GM23248 (cell line): ENCODE results near the gene COPS8. TPM values are rescaled to one million over a fixed set of nuclear protein-coding genes. Genes with fewer than 3 reads are reported as not detected.

Experiments
- DNase-seq: peaks from one replicate; pipeline ENCODE4 v3.0.0-alpha.2; 2015
- H2AFZ ChIP-seq: fragments of 200-600 bp; sonication (generic); 2 replicates; pipeline ENCODE4 v1.6.1; 2016; ENCODE audit warnings: antibody characterized with exemption
- H3F3A ChIP-seq: fragments of 200-600 bp; sonication (generic); 2 replicates; pipeline ENCODE4 v1.6.1; 2016; ENCODE audit warnings: mild to moderate bottlenecking, antibody characterized with exemption, mixed run types; ENCODE audit not compliant: insufficient read depth
- H3K27ac ChIP-seq: fragments of 200-600 bp; sonication (generic); 2 replicates; pipeline ENCODE4 v1.5.1; 2016; ENCODE audit warnings: mild to moderate bottlenecking
- H3K27me3 ChIP-seq: fragments of 200-600 bp; sonication (generic); replicated peaks from 2 replicates; pipeline ENCODE4 v1.6.1; 2016; ENCODE audit warnings: mild to moderate bottlenecking; ENCODE audit not compliant: insufficient read depth
- H3K36me3 ChIP-seq: fragments of 200-600 bp; sonication (generic); 2 replicates; pipeline ENCODE4 v1.6.1; 2016; ENCODE audit warnings: low read depth, mild to moderate bottlenecking
- H3K4me1 ChIP-seq: fragments of 200-600 bp; sonication (generic); 2 replicates; pipeline ENCODE4 v1.6.1; 2016; ENCODE audit warnings: mild to moderate bottlenecking; ENCODE audit not compliant: insufficient read depth
- H3K4me2 ChIP-seq: fragments of 200-600 bp; sonication (generic); one replicate; pipeline ENCODE4 v1.6.1; 2016; ENCODE audit warnings: mild to moderate bottlenecking; ENCODE audit not compliant: unreplicated experiment
- H3K4me3 ChIP-seq: fragments of 200-600 bp; sonication (generic); 2 replicates; pipeline ENCODE4 v1.5.1; 2016; ENCODE audit warnings: mild to moderate bottlenecking
- H3K79me2 ChIP-seq: fragments of 200-600 bp; sonication (generic); 2 replicates; pipeline ENCODE4 v1.6.1; 2016; ENCODE audit warnings: mild to moderate bottlenecking; ENCODE audit not compliant: insufficient read depth
- H3K9ac ChIP-seq: fragments of 200-600 bp; sonication (generic); 2 replicates; pipeline ENCODE4 v1.6.1; 2016; ENCODE audit warnings: mild to moderate bottlenecking
- H3K9me2 ChIP-seq: fragments of 200-600 bp; sonication (generic); 2 replicates; pipeline ENCODE4 v1.6.1; 2016; ENCODE audit warnings: mixed run types, mild to moderate bottlenecking, moderate library complexity; ENCODE audit not compliant: insufficient read depth
- H3K9me3 ChIP-seq: fragments of 200-600 bp; sonication (generic); one replicate; pipeline ENCODE4 v1.6.1; 2017; ENCODE audit warnings: low read depth
- H4K20me1 ChIP-seq: fragments of 200-600 bp; sonication (generic); 2 replicates; pipeline ENCODE4 v1.6.0; 2016; ENCODE audit not compliant: insufficient read depth
- EZH2 ChIP-seq: fragments of 200-600 bp; sonication (generic); IDR thresholded peaks from 2 replicates; pipeline ENCODE4 v1.6.1; 2018; ENCODE audit warnings: antibody characterized with exemption, mild to moderate bottlenecking; ENCODE audit not compliant: insufficient read depth, poor library complexity, severe bottlenecking
- EZH2phosphoT487 ChIP-seq: fragments of 200-600 bp; sonication (generic); IDR thresholded peaks from 2 replicates; pipeline ENCODE4 v1.6.1; 2018; ENCODE audit warnings: antibody characterized with exemption, moderate library complexity, mild to moderate bottlenecking, low read depth; ENCODE audit not compliant: insufficient read depth
- WGBS, 2 experiments: methylation state at CpG; one replicate each; pipeline ENCODE4 v1.1.6; 2015 to 2017; ENCODE audit warnings: low lambda C conversion rate in 2 of 2, low coverage in 1 of 2; ENCODE audit errors: missing lambda C conversion rate in 2 of 2; 5-methylcytosine and 5-hydroxymethylcytosine counted together
- in situ Hi-C: fragments of 300-500 bp; cut with MboI; formaldehyde crosslinking; loops from 2 replicates; pipeline ENCODE4 v1.15.0; 2020
- polyA plus RNA-seq: library from polyadenylated mRNA; unstranded; fragments of >200 nt; fragmentation: Nextera tagmentation; extraction: Ambion mirVana; gene quantifications from 2 replicates; pipeline ENCODE4 v1.2.1, GENCODE V29; 2016
- total RNA-seq: library from RNA; depleted of rRNA; stranded (reverse); fragments of >200 nt; shearing (Covaris generic); gene quantifications from 2 replicates; pipeline ENCODE4 v1.2.3, GENCODE V29; 2014

The COPS8 gene
- total and polyA plus RNA-seq, 2 experiments from 2014 or later, result 148 to 164 TPM

- Histone ChIP-seq H3F3A (peaks cover 33% of the 10 kb centered on the region), H3K9me3 (no peaks in the 10 kb centered on the region), H3K27me3 (no peaks in the 10 kb centered on the region), H3K27ac (peak overlapping the region; percentile 91), H4K20me1 (no peaks in the 10 kb centered on the region), H3K9me2 (no peaks in the 10 kb centered on the region), H3K9ac (peak overlapping the region; percentile 65), H3K4me2 (peak overlapping the region; percentile 64), H3K4me1 (peaks cover 34% of the 10 kb centered on the region), H3K36me3 (peaks cover 44% of the 10 kb centered on the region), H3K4me3 (no peak overlapping the region), H3K79me2 (peaks cover 39% of the 10 kb centered on the region), H2AFZ (no peak overlapping the region)
- peak; percentile 97 for DNase-seq
- TF ChIP-seq EZH2phosphoT487 (no peak), EZH2 (no peak)
- in situ Hi-C loops, result no loop called here
- 38 to 44% methylated on average over 4 of the region's 4 CpGs for WGBS, 2 experiments
Measured at GRCh38 chr2:237097911-237098702, 12.4 kb downstream of the COPS8 start.

GRCh38 chr2:237099804-237100203, 14.1 kb downstream of the COPS8 start:
- H3K4me3 ChIP-seq, result no peak overlapping the region
- 85 to 92% methylated on average over 3 of the region's 3 CpGs for WGBS, 2 experiments
- H2AFZ ChIP-seq, result no peak overlapping the region
- no peak overlapping the region for H3K9ac ChIP-seq
- H3K4me2 ChIP-seq, result no peak overlapping the region
- in situ Hi-C loops, result no loop called here
- TF ChIP-seq EZH2phosphoT487 (no peak), EZH2 (no peak)
- H3K27me3 ChIP-seq, result no peaks in the 10 kb centered on the region
- peaks cover 22% of the 10 kb centered on the region for H3K79me2 ChIP-seq
- no peaks in the 10 kb centered on the region for H3K9me2 ChIP-seq
- H3K4me1 ChIP-seq, result peaks cover 30% of the 10 kb centered on the region
- no peaks in the 10 kb centered on the region for H4K20me1 ChIP-seq
- no peak overlapping the region for H3K27ac ChIP-seq
- H3K36me3 ChIP-seq, result peaks cover 38% of the 10 kb centered on the region
- H3F3A ChIP-seq, result peaks cover 33% of the 10 kb centered on the region
- DNase-seq, result no peak
- no peaks in the 10 kb centered on the region for H3K9me3 ChIP-seq

- Histone ChIP-seq H3K4me3 (no peak overlapping the region), H3K79me2 (peaks cover 7% of the 10 kb centered on the region; the same call in 1 of the 2 replicates), H4K20me1 (no peaks in the 10 kb centered on the region), H2AFZ (no peak overlapping the region), H3K9me3 (no peaks in the 10 kb centered on the region), H3K27ac (no peak overlapping the region), H3K9ac (no peak overlapping the region), H3K4me1 (peaks cover 22% of the 10 kb centered on the region), H3K27me3 (no peaks in the 10 kb centered on the region), H3K9me2 (no peaks in the 10 kb centered on the region), H3K4me2 (no peak overlapping the region), H3F3A (peaks cover 33% of the 10 kb centered on the region), H3K36me3 (peaks cover 26% of the 10 kb centered on the region)
- DNase-seq, result no peak
- TF ChIP-seq EZH2phosphoT487 (no peak), EZH2 (no peak)
- WGBS, 2 experiments, result 81 to 82% methylated on average over 6 of the region's 6 CpGs
- in situ Hi-C loops, result no loop called here
Measured at GRCh38 chr2:237101118-237101979, 15.7 kb downstream of the COPS8 start.

- Histone ChIP-seq H3F3A (peaks cover 22% of the 10 kb centered on the region), H3K79me2 (0 out of 2 replicates have a peak, but pooled peaks cover 6% of the 10 kb centered on the region), H3K36me3 (peaks cover 26% of the 10 kb centered on the region), H3K9me3 (no peaks in the 10 kb centered on the region), H3K27ac (no peak overlapping the region), H3K9me2 (no peaks in the 10 kb centered on the region), H3K4me1 (peaks cover 11% of the 10 kb centered on the region), H4K20me1 (no peaks in the 10 kb centered on the region), H3K4me2 (no peak overlapping the region), H3K27me3 (no peaks in the 10 kb centered on the region), H3K9ac (no peak overlapping the region), H3K4me3 (no peak overlapping the region), H2AFZ (no peak overlapping the region)
- no peak for DNase-seq
- 98 to 100% methylated on average over 3 of the region's 3 CpGs for WGBS, 2 experiments
- in situ Hi-C loops, result no loop called here
- no peak for TF ChIP-seq EZH2
- no peak for TF ChIP-seq EZH2phosphoT487
Measured at GRCh38 chr2:237102428-237102827, 16.7 kb downstream of the COPS8 start.
